Uterus (tissue), 2 donors: ENCODE results near the gene THRAP3.

Experiments
- CTCF ChIP-seq, 4 experiments: fragments of 200-600 bp in 2 of 4; fragments of 450-650 bp in 2 of 4; sonication (generic) in 2 of 4; IDR thresholded peaks; one replicate each; pipeline ENCODE4 v1.5.1; 2016 to 2019; ENCODE audit warnings: antibody characterized with exemption in 4 of 4, mild to moderate bottlenecking in 2 of 4, moderate library complexity in 1 of 4
- POLR2A ChIP-seq, 2 donors: fragments of 450-650 bp; IDR thresholded peaks; one replicate each; pipeline ENCODE4 v1.6.1; 2016; ENCODE audit warnings: antibody characterized with exemption in 2 of 2, mild to moderate bottlenecking in 1 of 2, moderate library complexity in 1 of 2

- TF ChIP-seq CTCF (IDR thresholded peaks at IDR 0.05): no peak
- TF ChIP-seq POLR2A (IDR thresholded peaks at IDR 0.05): no peak
Measured at GRCh38 chr1:36183309-36183856, 40.9 kb upstream of the THRAP3 start.
